GM21528 (cell line): ENCODE data around the gene KRTAP5-3.

Experiments used
- ATAC-seq: cut with Tn5 transposase; IDR thresholded peaks from one replicate; pipeline ENCODE4 v1.9.1; 2021; ENCODE audit warnings: mild to moderate bottlenecking, moderate library complexity; ENCODE audit not compliant: unreplicated experiment, low FRiP score

KRTAP5-3 gene

GRCh38 chr11:1567721-1568100 is 40.6 kb downstream of the KRTAP5-3 start:
- no peak for ATAC-seq

- ATAC-seq, result no peak
These were observed 41.1 kb downstream of the KRTAP5-3 start for GRCh38 chr11:1567052-1567720.

DNA sequence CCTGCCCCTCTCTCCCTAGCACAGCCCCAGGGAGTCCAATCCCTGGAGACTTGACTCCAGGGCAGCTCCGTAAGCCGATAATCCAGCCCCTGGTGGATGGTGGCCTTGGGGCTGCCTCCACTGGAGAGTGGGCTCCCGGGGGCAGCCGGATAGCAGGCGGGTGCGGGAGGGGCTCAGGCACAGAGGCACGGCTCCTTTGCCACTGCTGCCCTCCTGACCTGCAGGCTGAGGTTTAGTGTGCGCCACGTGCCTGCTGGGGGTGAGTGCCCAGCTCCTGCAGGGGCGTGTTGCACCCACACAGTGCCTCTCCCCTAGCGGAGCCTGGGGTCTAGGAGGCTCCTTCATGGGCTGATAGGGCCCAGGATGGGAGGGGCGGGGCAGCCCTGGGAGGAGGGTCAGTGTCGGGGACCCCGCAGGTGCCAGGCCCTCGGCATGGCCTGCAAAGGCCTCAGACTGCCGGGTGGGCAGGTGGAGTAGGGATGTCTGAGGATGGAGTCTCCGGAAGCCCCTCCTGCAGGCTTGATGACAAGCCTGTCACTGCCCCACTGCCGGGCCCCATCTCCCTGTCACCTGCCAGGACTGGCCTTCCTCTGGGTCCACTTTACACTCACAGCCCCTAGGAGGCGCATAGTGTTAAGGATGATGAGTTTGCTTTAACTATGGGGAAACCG is 41.7 kb downstream of the KRTAP5-3 start:
- ATAC-seq, result no peak

DNA sequence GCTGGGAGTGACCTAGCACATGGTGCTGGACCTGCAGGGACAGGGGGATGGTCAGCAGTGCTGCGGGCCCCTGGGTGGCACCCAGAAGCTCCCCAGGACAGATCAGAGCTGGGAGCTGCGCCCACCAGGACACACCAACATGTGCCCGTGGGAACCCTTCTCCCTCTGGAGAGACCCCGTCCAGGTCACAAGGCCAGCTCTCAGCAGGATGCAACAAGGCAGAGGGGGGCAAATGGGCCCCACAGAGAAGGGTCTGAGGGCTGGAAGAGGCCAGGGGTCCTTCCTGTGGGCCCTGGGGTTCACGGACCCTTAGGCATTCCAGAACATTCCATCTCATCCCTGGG is 42.4 kb downstream of the KRTAP5-3 start:
- ATAC-seq, result no peak

- ATAC-seq, result no peak
These were observed 42.9 kb downstream of the KRTAP5-3 start for GRCh38 chr11:1565173-1565903.

DNA sequence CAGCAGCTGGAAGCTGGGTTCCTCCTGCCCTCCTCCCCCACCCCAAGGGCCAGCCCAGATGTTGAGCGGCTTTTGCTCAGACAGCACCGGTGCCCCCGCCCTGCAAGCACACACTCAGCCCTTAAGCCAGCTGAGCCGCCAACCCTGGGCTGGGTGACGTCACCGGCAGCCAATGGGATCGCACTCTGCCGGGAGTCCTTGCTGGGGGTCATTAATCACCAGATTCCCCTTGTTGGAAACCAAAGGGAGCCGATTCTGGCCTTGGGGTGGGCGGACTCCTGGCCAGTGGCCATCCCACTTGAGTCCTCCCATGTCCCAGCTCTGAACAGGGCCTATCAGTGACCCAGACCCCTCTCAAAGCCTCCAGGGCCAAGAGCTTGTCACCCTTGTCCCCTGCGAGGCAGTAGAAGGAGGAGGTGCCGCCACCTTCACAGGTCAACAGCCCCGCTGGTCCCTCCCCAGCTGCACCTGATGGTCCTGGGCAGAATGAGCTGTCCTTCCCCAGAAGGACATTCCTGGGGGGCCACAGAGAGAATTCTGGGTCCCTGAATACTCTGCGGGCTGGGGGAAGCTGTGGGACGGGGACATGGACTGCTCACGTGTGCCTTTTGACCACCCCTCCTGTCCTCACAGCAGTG is 43.6 kb downstream of the KRTAP5-3 start:
- no peak for ATAC-seq

GRCh38 chr11:1563697-1564534 is 44.3 kb downstream of the KRTAP5-3 start:
- no peak for ATAC-seq

DNA sequence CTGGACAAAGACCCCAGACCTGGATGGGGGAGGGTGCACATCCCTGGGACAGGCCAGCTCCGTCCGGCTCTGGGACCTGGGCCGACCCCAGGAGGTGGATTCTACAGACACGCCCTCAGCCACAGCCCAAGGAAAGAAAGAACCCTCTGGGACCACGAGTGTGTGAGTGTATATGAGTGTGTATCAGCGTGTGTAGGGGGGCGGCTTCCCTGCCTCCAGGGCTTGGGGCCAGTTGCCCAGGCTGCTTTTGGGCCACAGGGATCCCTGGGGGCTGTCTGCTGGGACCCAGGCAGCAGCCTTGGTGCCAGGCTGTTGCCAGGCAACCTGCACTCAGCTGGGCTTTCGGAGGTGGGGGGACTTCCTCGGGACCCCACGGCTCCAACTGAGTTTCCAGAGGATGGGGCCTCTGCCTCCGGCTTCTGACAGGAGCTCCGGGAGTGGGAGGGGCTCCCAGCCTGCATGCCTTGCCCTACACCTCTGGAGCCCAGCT is 45.1 kb downstream of the KRTAP5-3 start:
- no peak for ATAC-seq

DNA sequence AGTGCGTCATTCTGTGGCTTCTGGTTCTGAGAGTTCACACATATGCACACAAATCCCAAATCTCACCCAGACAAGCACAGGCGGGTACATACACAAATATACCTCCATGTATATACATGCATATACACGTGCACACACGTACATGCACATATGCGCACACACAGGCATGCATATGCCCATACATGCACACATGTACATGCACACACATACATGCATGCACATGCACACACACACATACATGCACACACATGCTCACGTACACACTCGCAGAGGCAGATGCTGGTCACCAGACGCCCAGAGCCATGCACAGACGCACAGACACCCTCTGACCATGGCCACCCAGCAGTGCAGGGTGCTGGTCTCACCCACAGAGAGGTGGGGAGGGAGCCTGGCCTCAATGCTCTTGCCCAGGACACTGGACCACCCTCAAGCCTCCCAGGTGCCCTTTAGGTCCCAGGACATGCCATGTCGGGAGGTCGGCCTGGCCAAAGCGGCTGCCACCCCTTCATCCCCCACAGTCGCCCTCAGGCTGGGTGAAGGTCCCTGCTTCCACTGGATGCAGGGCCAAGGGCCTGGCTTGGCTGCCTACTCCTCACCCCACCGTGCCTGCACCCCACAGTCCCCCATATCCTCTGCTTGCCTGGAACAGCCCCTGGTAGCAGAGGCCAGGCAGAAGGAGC is 45.7 kb downstream of the KRTAP5-3 start:
- no peak for ATAC-seq

- no peak for ATAC-seq
These were observed 46.3 kb downstream of the KRTAP5-3 start for GRCh38 chr11:1561955-1562354.

DNA sequence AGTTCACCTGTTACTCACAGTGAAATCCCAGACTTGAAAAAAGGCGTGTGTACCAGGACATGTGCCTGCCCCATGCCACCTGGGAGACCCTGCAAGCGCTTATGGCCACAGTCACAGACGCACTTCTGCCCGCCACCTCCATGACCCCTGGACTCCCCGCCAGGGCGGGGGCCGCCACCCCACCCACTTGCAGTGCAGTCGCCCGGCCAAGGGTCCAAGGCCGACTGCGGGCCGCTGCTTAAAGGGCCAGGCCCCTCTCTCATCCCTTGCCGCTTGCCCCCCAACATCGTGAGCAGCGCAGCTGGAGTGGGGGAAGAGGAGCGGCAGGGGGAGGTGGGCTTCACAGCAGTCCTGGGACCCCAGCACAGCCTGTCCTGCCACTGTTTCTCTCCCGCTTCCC is 47.0 kb downstream of the KRTAP5-3 start:
- no peak for ATAC-seq

DNA sequence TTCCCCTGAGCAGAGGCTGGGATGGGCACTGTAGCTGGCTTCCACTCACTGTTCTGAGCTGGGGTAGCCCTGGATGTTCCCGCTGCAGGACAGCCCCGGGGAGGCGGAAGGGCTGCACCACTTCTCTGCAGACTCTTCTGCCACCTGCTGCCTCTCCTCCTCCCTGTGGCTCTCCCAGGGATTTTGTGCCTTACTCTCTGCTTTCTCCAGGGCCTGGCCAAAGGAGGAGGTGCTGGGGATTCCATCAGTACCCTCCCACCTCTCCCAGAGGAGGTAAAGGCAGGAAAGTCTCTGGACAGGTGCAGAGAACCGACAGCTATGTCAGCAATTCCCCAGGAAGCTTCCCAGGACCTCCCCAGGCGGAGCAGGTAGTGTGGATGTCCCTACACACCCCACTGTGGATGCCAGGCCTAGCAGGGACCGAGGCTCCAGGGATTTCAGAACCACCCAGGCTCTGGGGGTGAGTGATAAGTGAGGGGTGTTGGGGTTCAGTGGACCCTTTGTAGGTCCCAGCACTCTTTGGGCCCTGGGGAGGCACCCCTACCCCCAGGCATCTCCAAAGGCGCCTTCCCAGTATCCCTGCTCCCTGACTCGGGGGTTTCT is 47.5 kb downstream of the KRTAP5-3 start:
- no peak for ATAC-seq

- no peak for ATAC-seq
These were observed 48.1 kb downstream of the KRTAP5-3 start for GRCh38 chr11:1560002-1560648.

DNA sequence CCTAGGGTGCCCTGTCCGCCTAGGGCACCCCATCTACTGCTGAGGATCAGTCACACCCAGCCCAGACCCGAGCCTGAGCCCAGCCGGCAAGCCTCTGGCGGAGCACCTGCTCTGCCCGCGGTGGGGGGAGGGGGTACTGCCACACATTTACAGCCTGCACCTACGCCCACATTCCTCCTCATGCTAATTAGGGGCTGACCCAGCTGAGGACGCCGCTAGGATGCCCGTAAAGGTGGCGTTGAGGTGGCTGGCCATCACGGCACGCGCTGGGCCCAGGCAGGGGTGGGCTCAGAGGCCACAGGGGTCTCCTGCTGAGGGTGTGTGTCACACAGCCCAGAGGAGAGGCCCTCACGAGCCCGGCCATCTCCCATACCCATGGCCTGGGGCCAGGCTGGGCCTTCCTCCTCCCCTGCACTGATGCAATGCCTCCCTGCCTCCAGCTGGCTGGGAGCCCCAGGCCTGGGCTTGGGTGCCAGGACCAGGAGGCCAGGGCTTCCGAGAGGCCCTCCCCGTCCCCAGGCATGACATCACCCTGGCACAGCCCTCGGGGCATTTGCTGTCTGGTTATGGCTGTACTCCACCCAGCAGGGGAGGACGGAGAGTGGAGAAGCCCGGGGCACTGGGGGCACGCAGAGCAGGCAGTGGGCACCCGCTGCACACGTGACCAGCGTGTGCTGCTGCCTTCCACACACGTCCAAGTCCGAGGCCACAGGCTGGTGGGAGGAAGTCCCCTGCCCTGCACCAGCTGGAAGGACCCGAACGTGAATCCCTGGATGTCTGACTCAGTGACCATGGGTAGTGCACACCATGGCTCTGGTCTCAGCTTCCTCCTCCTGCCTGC is 48.9 kb downstream of the KRTAP5-3 start:
- ATAC-seq, result no peak

GRCh38 chr11:1558775-1559110 is 49.5 kb downstream of the KRTAP5-3 start:
- ATAC-seq, result no peak

GRCh38 chr11:1557904-1558774 is 50.1 kb downstream of the KRTAP5-3 start:
- ATAC-seq, result no peak
